ENCODE data around the gene FGF1.
A peak's percentile ranks its signal among the peaks of the same experiment; 100 is the strongest.
"Not testable (repeated sequence)": the region's sequence is repeated elsewhere in the genome, so short reads cannot be mapped to it uniquely, and the experiment has no call there.

FGF1 gene

GRCh38 chr5:142668336-142668735 lies 17.6 kb downstream of the FGF1 start:
- no peak for DNase-seq (ENCODE audit: low read depth)

DNA sequence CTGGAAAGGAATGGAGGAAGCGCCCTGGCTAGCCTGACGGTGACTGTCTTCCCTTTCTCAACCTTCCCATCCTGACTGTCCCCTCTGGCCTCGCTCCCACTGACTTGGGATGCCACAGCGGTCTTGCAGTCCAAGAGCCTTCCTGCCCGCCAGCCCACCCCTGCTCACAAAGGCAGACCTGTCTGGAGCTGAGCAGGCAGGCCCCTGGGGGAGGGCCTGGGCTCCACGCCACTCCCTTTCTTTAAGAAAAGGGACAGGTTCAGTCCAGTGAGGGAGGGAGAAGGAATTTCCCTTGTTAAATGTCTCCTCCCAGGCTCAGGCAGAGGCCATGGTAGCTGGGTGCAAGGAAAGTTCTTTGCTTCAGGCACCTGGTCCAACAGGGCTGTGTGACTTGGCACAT lies 18.1 kb downstream of the FGF1 start:
- DNase-seq (ENCODE audit: low read depth): no peak

DNA sequence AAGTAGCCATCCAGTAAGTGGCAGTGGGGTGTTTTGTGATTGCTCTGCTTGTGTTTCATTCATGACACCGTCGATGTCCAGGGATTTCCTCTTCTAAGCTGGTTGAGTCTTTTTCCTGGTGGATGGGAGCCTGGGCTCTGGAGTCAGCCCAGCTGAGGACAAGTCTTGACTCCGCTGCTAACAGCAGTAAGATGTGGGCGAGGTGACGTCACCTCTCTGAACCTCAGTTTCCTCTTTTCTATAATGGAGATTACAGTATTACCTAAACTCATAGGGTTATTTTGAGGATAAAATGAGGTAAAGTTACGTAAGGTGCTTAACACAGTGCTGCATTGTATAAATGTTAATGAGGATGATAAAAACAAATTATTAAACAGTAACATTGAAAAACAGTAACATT lies 21.3 kb downstream of the FGF1 start:
- DNase-seq (ENCODE audit: low read depth): no peak

DNA sequence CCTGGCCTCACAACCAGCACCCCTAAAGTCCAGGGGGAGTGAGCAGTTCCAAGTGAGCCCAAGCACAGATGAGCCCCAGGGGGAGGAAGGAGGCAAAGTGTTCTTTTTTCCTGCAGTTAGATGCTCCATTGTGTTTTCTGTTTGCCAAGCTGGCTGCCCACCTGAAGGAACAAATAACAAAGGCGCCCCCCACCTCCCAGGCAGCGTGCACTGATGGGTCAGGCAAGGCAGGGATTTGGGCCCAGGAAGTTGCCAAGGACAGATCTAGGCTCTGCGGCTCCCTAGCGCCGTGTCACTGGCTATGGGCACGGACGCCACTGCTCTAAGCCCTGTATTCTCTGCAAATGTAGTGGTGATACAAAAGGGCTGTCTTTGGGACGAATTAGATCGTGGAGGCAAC lies 21.8 kb downstream of the FGF1 start:
- DNase-seq (ENCODE audit: low read depth): no peak

DNA sequence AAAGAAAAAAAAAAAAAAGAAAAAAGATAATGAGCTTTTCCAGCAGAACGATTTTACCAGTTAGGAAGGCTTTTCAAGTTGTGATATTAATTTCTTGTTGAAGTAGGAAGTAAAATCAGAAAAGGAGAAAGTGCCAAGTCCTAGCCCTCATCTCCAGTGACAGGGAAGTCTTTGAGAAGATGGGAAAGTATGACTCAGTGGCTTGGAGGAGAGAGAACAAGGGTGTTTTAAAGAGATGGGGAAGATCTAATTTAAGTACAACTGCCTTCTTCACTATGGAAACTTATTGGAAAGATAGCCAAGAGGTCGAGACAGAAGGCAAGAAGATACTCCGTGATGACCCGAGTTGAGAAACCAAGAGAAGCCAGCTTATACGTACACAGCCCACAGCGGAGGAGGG lies 22.6 kb downstream of the FGF1 start:
- no peak for DNase-seq (ENCODE audit: low read depth)

DNA sequence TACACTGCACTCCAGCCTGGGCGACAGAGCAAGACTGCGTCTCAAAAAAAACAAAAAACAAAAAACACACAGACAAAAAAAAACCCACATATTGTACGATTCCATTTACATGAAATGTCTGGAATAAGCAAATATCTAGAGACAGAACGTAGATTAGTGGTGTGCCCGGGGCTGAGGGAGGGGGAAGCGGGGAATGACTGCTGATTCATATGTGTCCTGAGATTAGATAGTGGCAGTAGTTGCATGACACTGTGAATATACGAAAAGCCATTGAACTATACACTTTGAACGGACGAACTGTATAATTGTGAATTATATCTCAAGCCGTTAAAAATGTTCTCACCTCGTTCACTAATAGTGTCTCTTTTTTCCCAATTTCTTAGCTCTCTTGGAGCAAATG lies 23.9 kb downstream of the FGF1 start:
- no peak for DNase-seq (ENCODE audit: low read depth)

DNA sequence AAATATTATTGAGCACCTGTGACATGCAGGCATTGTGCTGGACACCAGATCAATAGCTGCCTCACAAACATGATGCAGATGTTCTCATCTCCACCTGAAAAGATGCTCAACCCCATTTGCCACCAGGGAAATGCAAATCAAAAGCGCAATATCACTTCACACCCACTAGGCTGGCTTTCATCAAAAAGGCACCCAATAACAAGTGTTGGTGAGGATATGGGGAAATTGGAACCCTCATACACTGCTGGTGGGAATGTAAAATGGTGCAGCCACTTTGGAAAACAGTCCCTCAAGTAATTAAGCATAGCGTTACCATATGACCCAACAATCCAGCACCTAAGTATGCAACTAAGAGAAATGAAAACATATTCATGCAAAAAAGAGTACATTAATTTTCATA lies 24.7 kb downstream of the FGF1 start:
- no peak for DNase-seq (ENCODE audit: low read depth)

DNA sequence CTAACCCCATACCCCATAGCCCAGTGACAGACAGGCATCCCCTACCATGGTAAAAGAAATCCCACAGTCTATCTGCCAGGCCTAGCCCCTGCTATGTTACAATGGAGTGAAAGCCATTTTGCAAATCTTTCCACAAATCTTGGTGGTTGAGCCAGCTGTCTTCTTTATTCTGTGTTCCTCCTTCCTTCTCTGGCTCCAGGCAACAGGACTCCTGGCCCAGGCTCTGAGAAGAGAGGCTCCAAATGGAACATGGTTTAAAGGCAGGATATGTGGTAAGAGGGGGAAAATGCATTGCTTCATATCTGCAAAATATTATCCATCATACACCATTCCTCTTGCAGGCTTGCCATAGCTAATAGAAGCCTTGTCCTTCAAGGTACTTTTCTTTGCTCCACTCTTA lies 25.2 kb downstream of the FGF1 start:
- no peak for DNase-seq (ENCODE audit: low read depth)

DNA sequence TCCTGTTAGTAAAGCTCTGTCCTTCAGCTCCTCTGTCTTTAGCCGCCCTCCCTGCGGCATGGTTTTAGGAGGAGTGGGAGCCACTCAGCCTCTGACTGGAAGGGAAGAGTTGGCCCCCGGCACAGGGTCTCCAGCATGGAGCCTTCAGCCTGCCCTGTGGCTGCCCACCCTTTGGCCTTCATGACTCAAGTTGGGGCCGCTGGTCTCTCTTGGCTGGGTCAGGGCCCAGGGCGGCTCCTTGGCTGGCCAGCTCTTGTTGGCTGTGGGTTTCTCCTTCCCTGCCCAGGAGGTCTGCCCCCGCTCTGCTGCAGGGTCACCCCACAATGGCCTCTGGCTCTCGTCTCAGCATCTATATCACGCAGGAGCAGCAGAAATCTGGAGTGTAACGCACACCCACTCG lies 25.7 kb downstream of the FGF1 start:
- no peak for DNase-seq (ENCODE audit: low read depth)

- DNase-seq (ENCODE audit: low read depth): no peak
These were observed 26.5 kb downstream of the FGF1 start for GRCh38 chr5:142659405-142659804.

DNA sequence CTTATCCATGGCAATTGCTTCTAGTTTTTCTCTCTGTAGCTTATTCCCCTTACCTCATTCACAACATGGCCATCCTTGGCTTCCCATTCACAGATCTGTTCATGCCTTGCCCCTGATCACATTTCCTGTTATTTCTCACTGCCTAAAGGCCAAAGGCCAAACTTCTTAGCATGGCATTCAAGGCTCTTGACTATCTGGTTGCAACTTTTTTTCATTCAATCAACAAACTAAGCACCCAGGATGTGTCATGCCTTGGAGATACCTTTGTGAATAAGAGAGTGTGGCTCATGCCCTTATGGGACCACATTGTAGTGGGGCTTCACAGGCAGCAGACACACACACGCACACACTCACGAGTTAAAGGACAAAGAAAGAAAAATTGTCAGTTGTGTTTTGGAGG lies 27.6 kb downstream of the FGF1 start:
- no peak for DNase-seq (ENCODE audit: low read depth)

- DNase-seq (ENCODE audit: low read depth): no peak
These were observed 28.4 kb downstream of the FGF1 start for GRCh38 chr5:142657446-142657845.

DNA sequence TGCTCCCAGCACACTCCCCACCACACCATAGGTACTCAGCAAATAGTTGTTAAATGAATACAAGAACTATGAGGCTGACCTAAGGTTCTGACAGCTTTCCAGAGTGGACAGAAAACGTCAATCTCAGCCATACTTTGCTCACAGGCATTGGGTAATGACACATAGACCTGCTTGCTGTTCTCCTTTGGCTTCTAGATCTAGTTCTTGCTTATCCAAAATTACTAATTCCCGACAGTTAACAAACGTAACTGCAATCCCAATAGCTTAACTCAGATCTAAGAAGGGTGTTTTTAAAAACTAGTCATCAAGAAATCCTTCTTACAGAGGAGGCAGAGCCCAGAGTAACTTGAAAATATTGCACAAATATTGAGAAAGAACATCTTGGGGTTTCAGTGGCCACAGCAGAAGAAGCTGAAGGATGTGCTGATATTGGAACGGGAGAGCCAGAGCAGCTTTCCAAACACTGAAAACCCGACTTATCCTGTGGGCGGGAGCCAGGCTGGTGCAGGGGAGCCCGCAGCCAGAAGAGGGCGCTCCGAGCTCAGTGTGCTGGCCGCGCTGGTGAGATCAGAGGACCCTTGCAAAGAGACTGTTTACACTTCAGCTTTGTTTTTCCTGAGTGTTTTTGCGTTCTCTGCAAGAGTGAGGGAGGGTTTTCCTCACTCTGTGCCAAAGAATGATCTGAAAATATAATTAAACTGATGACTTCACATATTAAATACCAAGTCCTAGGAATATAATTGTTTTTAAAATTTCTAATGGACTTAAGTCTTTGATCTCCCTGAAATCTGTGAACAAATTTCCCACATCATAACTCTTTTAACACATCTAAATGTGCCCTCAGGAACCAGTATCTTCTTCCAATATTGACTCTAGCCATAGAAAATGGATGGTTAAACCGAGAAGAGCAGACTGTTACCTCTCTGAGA lies 30.3 kb downstream of the FGF1 start:
- DNase-seq (ENCODE audit: low read depth): peak; percentile 50

GRCh38 chr5:142654578-142655058 lies 31.3 kb downstream of the FGF1 start:
- no peak for DNase-seq (ENCODE audit: low read depth)

DNA sequence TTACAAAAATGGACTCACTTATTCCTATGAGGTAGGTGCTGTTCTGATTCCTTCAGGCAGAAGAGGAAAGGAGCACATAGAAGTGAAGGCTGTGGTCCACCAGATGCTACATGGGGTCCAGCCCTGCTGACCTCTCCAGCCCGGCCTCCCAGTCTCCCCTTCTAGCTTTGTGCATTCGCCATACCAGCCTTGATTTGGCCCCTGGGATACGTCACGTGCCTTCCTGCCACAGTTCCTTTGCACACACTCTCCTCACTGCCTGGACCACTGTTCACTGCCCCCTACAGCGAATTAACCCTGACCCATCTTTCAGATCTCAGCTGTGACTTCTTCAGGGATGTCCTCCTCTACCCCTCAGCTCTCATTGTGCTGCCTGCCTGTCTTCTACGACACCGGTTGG lies 32.6 kb downstream of the FGF1 start:
- DNase-seq (ENCODE audit: low read depth): no peak

DNA sequence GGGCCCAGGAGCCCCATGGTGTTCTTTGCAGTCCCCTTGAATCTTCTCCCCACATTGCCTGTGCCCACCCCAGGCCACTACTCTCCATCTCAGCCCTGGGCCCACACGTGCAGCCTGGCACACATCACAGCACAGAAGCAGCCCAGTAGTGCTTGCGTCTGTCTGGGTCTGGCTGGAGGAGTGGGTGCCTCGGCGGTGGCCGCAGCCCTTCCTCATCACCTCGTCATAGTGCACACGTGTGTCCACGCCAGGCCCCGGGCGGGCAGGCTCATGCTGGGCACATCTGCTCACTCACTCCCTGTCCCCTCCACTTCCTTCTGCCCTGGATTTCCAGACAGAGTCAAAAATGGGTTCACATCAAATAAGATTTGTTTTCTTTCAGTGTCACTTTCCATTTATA lies 33.3 kb downstream of the FGF1 start:
- no peak for DNase-seq (ENCODE audit: low read depth)

GRCh38 chr5:142650881-142651280 lies 35.0 kb downstream of the FGF1 start:
- DNase-seq (ENCODE audit: low read depth): no peak

- DNase-seq (ENCODE audit: low read depth): no peak
These were observed 35.8 kb downstream of the FGF1 start for GRCh38 chr5:142650060-142650459.

- DNase-seq (ENCODE audit: low read depth): not testable (repeated sequence)
These were observed 37.8 kb downstream of the FGF1 start for GRCh38 chr5:142648108-142648507.

GRCh38 chr5:142645456-142645855 lies 40.4 kb downstream of the FGF1 start:
- DNase-seq (ENCODE audit: low read depth): no peak

- no peak for DNase-seq (ENCODE audit: low read depth)
These were observed 41.1 kb downstream of the FGF1 start for GRCh38 chr5:142644640-142645361.

- no peak for DNase-seq (ENCODE audit: low read depth)
These were observed 41.8 kb downstream of the FGF1 start for GRCh38 chr5:142644127-142644526.

- no peak for DNase-seq (ENCODE audit: low read depth)
These were observed 42.3 kb downstream of the FGF1 start for GRCh38 chr5:142643634-142644033.
